Measurements from ENCODE around the gene TCEANC2.
A peak's percentile ranks its signal among the peaks of the same experiment; 100 is the strongest.

The TCEANC2 gene

GRCh38 chr1:54153535-54154439 lies 100.4 kb downstream of the TCEANC2 start:
- no peak overlapping the region for H3K4me3 ChIP-seq (replicated peaks; ENCODE audit: low read depth, low read length)
- no peak for TF ChIP-seq CTCF (IDR thresholded peaks at IDR 0.05; ENCODE audit: low read depth, low read length, missing control alignments)
- DNase-seq (ENCODE audit: extremely low read depth, low read depth): peak; percentile 12

Measured in HFF-Myc (cell line).